ENCODE results near the gene PGF. TPM values are rescaled to one million over a fixed set of nuclear protein-coding genes. Genes with fewer than 3 reads are reported as not detected.

PGF gene
- total and polyA plus RNA-seq, 2 of the 13 experiments (the other 11 are each of a cell fraction or from before 2014, with no cell fraction given): 10.7 to 27.5 TPM

GRCh38 chr14:74934476-74935359, 20.7 kb downstream of the PGF start (continued):
- TF ChIP-seq, protein P1, sequence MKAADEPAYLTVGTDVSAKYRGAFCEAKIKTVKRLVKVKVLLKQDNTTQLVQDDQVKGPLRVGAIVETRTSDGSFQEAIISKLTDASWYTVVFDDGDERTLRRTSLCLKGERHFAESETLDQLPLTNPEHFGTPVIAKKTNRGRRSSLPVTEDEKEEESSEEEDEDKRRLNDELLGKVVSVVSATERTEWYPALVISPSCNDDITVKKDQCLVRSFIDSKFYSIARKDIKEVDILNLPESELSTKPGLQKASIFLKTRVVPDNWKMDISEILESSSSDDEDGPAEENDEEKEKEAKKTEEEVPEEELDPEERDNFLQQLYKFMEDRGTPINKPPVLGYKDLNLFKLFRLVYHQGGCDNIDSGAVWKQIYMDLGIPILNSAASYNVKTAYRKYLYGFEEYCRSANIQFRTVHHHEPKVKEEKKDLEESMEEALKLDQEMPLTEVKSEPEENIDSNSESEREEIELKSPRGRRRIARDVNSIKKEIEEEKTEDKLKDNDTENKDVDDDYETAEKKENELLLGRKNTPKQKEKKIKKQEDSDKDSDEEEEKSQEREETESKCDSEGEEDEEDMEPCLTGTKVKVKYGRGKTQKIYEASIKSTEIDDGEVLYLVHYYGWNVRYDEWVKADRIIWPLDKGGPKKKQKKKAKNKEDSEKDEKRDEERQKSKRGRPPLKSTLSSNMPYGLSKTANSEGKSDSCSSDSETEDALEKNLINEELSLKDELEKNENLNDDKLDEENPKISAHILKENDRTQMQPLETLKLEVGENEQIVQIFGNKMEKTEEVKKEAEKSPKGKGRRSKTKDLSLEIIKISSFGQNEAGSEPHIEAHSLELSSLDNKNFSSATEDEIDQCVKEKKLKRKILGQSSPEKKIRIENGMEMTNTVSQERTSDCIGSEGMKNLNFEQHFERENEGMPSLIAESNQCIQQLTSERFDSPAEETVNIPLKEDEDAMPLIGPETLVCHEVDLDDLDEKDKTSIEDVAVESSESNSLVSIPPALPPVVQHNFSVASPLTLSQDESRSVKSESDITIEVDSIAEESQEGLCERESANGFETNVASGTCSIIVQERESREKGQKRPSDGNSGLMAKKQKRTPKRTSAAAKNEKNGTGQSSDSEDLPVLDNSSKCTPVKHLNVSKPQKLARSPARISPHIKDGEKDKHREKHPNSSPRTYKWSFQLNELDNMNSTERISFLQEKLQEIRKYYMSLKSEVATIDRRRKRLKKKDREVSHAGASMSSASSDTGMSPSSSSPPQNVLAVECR (CRISPR knock-in tag; IDR thresholded peaks at IDR 0.05; ENCODE audit: borderline replicate concordance): 0 out of 2 replicates have a peak, but pooled peaks have one; percentile 25
- no peak for TF ChIP-seq PREB (CRISPR knock-in tag; IDR thresholded peaks at IDR 0.05)
- no peak for TF ChIP-seq AHR (CRISPR knock-in tag; IDR thresholded peaks at IDR 0.05)
- TF ChIP-seq, protein P2, sequence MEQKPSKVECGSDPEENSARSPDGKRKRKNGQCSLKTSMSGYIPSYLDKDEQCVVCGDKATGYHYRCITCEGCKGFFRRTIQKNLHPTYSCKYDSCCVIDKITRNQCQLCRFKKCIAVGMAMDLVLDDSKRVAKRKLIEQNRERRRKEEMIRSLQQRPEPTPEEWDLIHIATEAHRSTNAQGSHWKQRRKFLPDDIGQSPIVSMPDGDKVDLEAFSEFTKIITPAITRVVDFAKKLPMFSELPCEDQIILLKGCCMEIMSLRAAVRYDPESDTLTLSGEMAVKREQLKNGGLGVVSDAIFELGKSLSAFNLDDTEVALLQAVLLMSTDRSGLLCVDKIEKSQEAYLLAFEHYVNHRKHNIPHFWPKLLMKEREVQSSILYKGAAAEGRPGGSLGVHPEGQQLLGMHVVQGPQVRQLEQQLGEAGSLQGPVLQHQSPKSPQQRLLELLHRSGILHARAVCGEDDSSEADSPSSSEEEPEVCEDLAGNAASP (CRISPR knock-in tag; IDR thresholded peaks at IDR 0.05; ENCODE audit: borderline replicate concordance): no peak
- TF ChIP-seq, protein P3, sequence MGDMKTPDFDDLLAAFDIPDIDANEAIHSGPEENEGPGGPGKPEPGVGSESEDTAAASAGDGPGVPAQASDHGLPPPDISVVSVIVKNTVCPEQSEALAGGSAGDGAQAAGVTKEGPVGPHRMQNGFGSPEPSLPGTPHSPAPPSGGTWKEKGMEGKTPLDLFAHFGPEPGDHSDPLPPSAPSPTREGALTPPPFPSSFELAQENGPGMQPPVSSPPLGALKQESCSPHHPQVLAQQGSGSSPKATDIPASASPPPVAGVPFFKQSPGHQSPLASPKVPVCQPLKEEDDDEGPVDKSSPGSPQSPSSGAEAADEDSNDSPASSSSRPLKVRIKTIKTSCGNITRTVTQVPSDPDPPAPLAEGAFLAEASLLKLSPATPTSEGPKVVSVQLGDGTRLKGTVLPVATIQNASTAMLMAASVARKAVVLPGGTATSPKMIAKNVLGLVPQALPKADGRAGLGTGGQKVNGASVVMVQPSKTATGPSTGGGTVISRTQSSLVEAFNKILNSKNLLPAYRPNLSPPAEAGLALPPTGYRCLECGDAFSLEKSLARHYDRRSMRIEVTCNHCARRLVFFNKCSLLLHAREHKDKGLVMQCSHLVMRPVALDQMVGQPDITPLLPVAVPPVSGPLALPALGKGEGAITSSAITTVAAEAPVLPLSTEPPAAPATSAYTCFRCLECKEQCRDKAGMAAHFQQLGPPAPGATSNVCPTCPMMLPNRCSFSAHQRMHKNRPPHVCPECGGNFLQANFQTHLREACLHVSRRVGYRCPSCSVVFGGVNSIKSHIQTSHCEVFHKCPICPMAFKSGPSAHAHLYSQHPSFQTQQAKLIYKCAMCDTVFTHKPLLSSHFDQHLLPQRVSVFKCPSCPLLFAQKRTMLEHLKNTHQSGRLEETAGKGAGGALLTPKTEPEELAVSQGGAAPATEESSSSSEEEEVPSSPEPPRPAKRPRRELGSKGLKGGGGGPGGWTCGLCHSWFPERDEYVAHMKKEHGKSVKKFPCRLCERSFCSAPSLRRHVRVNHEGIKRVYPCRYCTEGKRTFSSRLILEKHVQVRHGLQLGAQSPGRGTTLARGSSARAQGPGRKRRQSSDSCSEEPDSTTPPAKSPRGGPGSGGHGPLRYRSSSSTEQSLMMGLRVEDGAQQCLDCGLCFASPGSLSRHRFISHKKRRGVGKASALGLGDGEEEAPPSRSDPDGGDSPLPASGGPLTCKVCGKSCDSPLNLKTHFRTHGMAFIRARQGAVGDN (CRISPR knock-in tag; IDR thresholded peaks at IDR 0.05): peak; percentile 58
- TF ChIP-seq ZNF143 (CRISPR knock-in tag; IDR thresholded peaks at IDR 0.05): no peak
- no peak for TF ChIP-seq MEIS1 (CRISPR knock-in tag; IDR thresholded peaks at IDR 0.05; ENCODE audit: borderline replicate concordance)
- TF ChIP-seq ZNF563 (CRISPR knock-in tag; IDR thresholded peaks at IDR 0.05): no peak
